Gastrocnemius medialis (tissue), 4 donors: Measurements from ENCODE around the gene EXTL1.

Experiments
- POLR2A ChIP-seq, 2 donors: fragments of 450-650 bp; IDR thresholded peaks; one replicate each; pipeline ENCODE4 v1.6.1; 2017; ENCODE audit warnings: antibody characterized with exemption in 2 of 2, mild to moderate bottlenecking in 2 of 2, moderate library complexity in 2 of 2
- TF ChIP-seq, protein P1 (sequence below), 5 experiments: fragments of 450-650 bp in 3 of 5; fragments of 200-600 bp in 2 of 5; sonication (generic) in 2 of 5; IDR thresholded peaks in 4 of 5; conservative IDR thresholded peaks in 1 of 5; 1 replicate in 4 of 5; 2 replicates in 1 of 5; pipeline ENCODE4 v1.5.1; 2016 to 2019; ENCODE audit warnings: antibody characterized with exemption in 5 of 5, mild to moderate bottlenecking in 3 of 5, moderate library complexity in 3 of 5

- TF ChIP-seq, protein P1, sequence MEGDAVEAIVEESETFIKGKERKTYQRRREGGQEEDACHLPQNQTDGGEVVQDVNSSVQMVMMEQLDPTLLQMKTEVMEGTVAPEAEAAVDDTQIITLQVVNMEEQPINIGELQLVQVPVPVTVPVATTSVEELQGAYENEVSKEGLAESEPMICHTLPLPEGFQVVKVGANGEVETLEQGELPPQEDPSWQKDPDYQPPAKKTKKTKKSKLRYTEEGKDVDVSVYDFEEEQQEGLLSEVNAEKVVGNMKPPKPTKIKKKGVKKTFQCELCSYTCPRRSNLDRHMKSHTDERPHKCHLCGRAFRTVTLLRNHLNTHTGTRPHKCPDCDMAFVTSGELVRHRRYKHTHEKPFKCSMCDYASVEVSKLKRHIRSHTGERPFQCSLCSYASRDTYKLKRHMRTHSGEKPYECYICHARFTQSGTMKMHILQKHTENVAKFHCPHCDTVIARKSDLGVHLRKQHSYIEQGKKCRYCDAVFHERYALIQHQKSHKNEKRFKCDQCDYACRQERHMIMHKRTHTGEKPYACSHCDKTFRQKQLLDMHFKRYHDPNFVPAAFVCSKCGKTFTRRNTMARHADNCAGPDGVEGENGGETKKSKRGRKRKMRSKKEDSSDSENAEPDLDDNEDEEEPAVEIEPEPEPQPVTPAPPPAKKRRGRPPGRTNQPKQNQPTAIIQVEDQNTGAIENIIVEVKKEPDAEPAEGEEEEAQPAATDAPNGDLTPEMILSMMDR (IDR thresholded peaks at IDR 0.05 in 4 of 5, conservative IDR thresholded peaks at IDR 0.05 in 1 of 5) = no peak
- TF ChIP-seq POLR2A (IDR thresholded peaks at IDR 0.05) = no peak
Observed at GRCh38 chr1:26025517-26025916, 3.9 kb downstream of the EXTL1 start.
